Ovary (tissue), 3 donors: Measurements from ENCODE around the gene C9orf50.

Experiments
- CTCF ChIP-seq, 3 donors: fragments of 450-650 bp in 2 of 3; fragments of 200-600 bp in 1 of 3; IDR thresholded peaks; one replicate each; pipeline versions ENCODE4 v1.5.1 to v1.8.0; 2016 to 2022; ENCODE audit warnings: antibody characterized with exemption in 3 of 3, mild to moderate bottlenecking in 1 of 3
- EP300 ChIP-seq: sonication (generic); formaldehyde crosslinking; IDR thresholded peaks from one replicate; pipeline ENCODE4 v1.6.1; 2017; ENCODE audit warnings: antibody characterized with exemption
- POLR2A ChIP-seq: fragments of 450-650 bp; IDR thresholded peaks from one replicate; pipeline ENCODE4 v1.6.1; 2017; ENCODE audit warnings: antibody characterized with exemption, mild to moderate bottlenecking, moderate library complexity
- donor health status: DM: no; HTN: no; CAD: no.

- TF ChIP-seq CTCF (IDR thresholded peaks at IDR 0.05) (no peak), POLR2A (no peak), EP300 (no peak)
Measured at GRCh38 chr9:129614932-129615331, 6.0 kb downstream of the C9orf50 start.
